ENCODE measurements around the gene ZFYVE28.
"Not testable (repeated sequence)": the region's sequence is repeated elsewhere in the genome, so short reads cannot be mapped to it uniquely, and the experiment has no call there.

ZFYVE28 gene

DNA sequence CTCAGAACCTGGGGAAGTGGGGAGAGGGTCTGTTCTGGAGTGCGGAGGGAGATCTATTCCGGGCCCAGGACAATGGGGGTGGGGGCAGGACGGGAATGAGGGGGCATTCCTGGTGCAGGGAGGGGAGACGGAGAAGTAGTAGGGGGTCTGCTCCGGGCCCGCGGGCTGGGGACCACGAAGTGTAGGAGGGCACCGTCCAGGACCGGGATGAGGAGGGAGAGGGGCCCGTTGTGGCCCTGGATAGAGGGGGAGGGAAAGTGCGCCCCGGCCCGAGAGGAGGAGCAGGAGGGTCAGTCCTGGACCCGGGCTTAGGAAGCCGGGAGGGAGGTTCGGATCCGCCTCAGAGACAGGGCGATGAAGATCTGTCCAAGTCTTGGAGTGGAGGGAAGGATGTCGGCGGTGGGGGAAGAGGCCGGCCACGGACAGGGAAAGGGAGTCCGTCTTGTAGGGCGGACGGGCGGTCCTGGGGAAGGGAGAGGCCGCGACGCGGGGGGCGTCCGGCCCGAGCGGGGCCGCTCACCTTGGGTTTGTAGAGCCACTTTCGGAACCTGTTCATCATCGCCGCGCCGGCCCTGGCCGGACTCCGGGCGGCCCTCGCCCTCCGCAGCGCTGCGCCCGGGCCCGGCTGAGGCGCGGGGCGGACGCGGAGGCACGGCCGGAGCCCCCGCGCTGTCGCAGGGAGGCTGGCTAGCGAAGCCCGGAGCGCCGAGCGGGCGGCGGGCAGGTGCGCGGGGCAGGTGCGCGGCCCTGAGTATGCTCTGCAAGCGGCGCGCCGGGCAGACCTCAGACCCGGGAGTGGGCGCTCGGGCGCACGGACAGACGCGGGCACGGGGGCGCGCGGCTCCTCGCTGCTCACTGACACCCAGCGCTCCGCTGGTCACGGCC lies at the start of gene ZFYVE28:
ZFYVE28 (minus strand) TSS at position 881 of the 885 bp plus-strand sequence; CDS start at position 559, 322 bp downstream.
- no peak for ATAC-seq
- DNase-seq = peak in 1 of 2 donors; percentile 20
- Mint-ChIP-seq H3K27ac (peak within 1 kb of the TSS; percentile 71 to 96), H3K27me3 (peaks cover 74% of the 10 kb centered on the region), H3K4me1 (peaks cover 48% of the 10 kb centered on the region), H3K9me3 (no peaks in the 10 kb centered on the region), H3K4me3 (peak within 1 kb of the TSS; percentile 92 to 93)

DNA sequence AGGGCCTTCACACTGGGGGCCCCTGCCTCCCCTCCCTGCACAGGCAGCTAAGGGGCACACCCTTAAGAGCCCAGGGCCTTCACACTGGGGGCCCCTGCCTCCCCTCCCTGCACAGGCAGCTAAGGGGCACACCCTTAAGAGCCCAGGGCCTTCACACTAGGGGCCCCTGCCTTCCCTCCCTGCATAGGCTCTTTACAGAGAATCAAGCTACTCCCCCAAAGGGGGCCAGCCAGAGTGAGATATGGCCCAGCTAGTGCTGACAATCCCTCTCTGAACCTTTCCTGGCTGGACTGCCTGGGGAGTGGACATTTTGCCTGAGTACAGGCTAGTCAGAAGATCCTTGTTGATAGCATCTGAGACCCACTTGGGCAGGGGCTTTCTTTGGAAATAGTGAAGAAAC lies 47.1 kb upstream of the ZFYVE28 start:
- not testable (repeated sequence) for H3K27ac Mint-ChIP-seq, H3K4me3 Mint-ChIP-seq, H3K9me3 Mint-ChIP-seq, ATAC-seq, DNase-seq
- Mint-ChIP-seq H3K27me3 (peaks cover 28% of the 10 kb centered on the region), H3K4me1 (peaks cover 39% of the 10 kb centered on the region)

DNA sequence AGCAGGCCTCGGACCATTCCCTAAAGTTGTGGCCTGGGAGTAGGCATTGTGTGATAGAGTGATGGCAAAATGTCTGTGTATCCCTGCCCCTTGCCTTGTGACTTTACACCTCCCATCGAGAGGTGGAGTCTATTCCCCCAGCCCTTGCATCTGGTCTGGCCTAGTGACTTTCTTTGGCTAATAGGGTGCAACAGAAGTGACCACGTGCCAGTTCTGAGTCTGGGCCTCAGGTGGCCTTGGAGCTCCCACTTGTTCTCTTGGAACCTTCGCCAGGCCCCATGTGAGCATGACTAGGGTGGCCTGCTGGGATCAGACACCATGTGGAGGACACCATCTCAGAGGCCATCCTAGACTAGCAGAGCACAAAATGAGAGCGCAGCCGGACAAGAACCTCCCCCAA lies 46.6 kb upstream of the ZFYVE28 start:
- ATAC-seq = no peak
- H3K4me3 Mint-ChIP-seq = no peak overlapping the region
- no peak for DNase-seq
- peaks cover 35% of the 10 kb centered on the region for H3K4me1 Mint-ChIP-seq
- no peak overlapping the region for H3K27ac Mint-ChIP-seq
- H3K9me3 Mint-ChIP-seq = no peaks in the 10 kb centered on the region
- H3K27me3 Mint-ChIP-seq = peaks cover 28% of the 10 kb centered on the region

DNA sequence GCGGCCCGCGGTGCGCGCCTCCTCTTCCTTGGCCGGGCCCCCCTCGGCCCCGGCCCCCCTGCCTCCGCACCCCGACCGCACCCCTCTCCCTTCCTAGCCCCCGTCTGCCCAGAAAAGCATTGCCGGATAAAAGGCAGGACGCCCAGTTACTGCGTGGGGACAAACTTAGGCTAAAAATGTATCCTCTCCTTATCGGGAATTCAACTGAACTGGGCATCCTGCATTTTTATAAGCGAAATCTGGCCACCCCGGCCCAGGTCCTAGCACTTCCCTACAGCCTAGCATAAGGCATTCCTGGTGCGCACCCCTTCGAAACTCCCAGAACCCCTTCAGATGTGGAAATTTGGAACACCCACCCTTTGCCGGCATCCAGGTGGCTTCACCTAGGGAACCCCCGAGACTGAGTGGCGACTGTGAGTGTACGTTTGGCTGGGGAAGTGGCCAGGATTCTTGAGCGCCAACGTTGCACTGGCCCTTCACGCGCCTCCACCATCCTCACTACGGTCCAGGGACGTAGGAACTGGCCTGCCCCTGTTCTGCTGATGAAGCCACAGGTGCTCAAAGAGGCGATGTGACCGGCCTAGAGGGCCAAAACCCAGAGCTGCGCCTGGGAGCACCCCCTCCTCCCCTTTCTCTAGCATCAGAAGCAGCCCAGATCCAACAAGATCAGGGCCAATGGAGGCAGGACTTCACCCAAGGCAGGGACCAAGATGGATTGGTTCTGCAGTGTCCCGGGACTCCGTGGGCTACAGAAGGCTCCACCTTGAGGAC lies 44.7 kb upstream of the ZFYVE28 start:
- no peak for DNase-seq
- Mint-ChIP-seq H3K4me1 (peaks cover 32% of the 10 kb centered on the region), H3K27me3 (peaks cover 28% of the 10 kb centered on the region), H3K9me3 (no peaks in the 10 kb centered on the region), H3K4me3 (peak overlapping the region; percentile 70 to 75), H3K27ac (no peak overlapping the region)
- no peak for ATAC-seq

DNA sequence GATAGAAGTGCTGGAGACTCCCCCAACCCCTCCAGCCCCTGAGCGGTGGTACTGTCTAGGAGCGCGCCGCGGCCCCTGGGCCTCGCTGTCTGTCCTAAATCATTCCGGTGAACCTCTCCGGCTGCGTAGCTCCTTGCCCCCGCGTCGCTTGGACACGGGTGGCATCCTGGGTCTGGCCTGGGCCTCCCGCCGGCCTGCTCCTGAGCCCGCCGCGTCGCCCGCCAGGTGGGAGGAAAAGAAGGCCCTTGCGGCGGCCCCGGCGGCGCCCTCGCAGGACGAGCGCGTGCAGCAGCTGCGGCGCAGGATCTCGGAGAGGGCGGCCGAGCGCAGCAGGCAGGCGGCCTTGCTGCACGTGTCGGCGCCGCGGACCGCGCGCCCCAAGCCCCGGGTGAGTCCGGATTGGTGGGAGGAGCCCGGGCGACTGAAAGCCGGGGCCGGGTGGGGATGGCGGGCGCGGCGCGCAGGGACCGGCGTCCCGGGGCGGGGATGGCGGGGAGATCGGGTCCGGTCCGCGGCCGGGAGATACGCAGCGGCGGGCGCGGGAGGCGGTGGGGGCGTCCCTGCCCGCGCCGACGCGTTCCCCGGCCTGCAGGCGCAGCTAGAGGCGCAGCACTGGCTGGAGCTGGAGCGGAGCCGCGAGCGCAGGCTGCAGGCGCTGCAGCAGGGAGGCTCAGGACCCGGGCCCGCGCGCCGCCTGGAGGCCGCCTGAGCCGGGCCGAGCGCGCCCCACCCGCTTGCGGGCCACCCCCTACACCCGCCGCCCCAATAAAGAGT lies 44.0 kb upstream of the ZFYVE28 start:
- peak overlapping the region; percentile 83 for H3K4me3 Mint-ChIP-seq
- peak; percentile 66 to 68 for DNase-seq
- no peaks in the 10 kb centered on the region for H3K9me3 Mint-ChIP-seq
- H3K4me1 Mint-ChIP-seq = peaks cover 25% of the 10 kb centered on the region
- H3K27me3 Mint-ChIP-seq = peaks cover 28% of the 10 kb centered on the region
- peak; percentile 95 for ATAC-seq
- no peak overlapping the region for H3K27ac Mint-ChIP-seq

DNA sequence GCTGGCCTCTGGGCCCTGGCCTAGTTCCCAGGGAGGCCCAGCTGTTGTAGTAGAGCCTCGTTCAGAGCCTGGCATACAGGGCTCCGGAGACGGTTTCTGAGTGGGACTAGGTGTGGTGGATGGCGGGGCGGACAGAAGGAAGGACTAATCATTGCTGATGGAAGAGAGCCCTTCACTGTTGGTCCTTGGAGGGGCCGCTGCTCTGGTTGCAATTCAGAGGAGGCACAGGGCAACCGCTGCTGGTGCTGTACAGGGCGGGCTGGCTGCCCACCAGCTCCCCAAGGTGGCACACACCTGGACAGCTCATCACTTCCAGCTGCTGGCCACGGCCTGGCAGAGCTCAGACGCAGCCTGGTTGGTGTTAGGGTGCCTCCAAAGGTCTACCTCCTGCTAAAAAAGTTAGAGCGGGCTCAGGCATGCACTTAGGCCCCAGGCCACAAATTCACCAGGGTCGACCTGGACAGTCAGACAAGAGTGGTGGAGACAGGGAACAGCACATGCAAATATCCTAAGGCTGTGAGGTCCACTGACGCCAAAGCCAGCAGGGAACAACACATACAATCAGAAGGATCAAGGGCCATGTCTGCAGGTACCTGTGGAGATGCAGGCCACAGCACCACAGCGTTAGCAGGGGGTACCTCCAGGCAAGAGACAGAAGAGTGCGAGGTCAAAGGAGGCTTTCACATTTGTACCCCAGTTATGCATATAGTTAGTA lies 43.0 kb upstream of the ZFYVE28 start:
- no peak overlapping the region for H3K27ac Mint-ChIP-seq
- no peak for ATAC-seq
- peaks cover 19% of the 10 kb centered on the region for H3K4me1 Mint-ChIP-seq
- no peak for DNase-seq
- H3K4me3 Mint-ChIP-seq = peak overlapping the region; percentile 83
- H3K27me3 Mint-ChIP-seq = peaks cover 28% of the 10 kb centered on the region
- no peaks in the 10 kb centered on the region for H3K9me3 Mint-ChIP-seq

DNA sequence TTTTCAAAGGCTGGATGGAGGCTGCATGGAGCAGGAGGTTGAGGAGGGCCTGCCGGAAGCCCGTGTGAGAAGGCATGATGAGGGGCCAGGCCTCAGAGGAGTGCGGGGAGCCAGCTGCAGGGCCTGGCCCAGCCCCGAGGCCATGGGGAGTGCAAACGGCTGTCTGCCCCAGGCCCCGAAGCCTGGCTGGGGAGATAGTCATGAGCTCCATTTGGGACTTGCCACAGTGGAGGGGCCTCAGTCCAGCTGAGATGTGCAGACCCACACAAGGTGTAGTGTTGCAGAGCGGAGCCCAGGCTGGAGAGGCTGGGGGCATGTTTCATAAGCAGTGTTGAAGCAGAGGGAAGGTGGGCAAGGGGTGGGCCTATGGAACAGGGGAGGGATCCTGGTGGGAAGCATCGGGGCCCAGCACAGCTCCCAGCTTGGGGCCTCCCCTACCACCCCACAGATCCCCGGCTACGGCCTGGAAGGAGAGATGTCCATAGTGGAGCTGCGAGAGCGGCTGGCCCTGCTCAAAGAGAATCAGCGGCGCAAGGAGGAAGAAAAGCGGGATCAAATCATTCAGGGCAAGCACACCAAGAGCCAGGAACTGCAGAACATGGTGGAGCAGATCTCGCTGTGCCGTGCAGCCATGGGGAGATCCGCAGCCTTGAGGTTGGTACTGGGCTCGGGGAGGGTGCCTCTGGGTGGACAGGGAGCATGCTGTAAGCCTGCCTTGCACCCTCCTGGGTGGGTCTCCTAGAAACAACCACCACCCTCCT lies 41.3 kb upstream of the ZFYVE28 start:
- Mint-ChIP-seq H3K9me3 (no peaks in the 10 kb centered on the region), H3K27me3 (peaks cover 28% of the 10 kb centered on the region), H3K4me3 (no peak overlapping the region), H3K27ac (no peak overlapping the region), H3K4me1 (peaks cover 19% of the 10 kb centered on the region)
- no peak for DNase-seq
- no peak for ATAC-seq

DNA sequence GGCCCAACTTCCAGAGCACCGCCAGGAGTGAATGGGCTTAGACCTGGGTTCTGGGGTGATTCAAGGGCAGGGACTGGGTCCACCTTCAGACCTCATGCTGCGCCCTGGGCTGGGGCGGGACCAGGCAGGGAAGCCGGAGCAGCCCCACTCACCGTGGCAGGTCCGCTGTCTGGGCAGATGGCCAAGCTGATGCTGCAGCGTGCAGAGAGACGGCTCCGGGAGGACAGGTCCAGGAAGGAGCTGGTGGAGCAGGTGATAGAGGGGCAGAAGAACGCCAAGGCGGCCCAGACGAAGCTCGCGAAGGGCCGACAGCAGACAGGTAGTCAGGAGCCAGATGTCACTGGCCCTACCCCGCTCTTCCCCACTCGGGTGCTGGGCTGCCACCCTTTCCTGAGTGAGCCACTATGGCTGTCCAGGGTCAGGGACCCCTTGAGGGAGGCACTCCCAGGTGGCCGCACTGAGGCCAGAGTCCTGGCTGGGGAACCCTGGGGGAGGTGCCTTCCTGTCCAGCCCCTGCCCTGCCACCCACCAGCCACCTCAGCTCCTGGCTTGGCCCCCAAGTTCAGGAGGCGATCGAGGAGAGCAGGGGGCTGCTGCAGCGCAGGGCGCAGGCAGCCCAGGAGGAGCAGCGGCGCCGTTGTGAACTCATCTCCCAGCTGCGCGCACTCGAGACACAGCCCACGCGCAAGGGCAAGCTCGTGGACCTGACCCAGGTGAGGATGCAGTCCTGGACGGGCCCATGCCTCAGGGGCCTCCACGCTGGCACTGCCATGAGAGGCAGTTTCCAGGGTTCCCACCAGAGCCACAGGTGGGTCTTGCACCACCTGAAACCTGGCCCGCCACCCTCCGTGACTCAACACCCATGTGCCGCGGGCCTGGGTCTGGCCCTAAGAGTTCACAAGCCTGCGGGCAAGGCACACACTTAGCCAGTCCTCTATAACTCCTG lies 40.4 kb upstream of the ZFYVE28 start:
- Mint-ChIP-seq H3K9me3 (no peaks in the 10 kb centered on the region), H3K4me1 (peaks cover 19% of the 10 kb centered on the region), H3K4me3 (no peak overlapping the region), H3K27me3 (peaks cover 25% of the 10 kb centered on the region), H3K27ac (no peak overlapping the region)
- no peak for ATAC-seq
- no peak for DNase-seq

DNA sequence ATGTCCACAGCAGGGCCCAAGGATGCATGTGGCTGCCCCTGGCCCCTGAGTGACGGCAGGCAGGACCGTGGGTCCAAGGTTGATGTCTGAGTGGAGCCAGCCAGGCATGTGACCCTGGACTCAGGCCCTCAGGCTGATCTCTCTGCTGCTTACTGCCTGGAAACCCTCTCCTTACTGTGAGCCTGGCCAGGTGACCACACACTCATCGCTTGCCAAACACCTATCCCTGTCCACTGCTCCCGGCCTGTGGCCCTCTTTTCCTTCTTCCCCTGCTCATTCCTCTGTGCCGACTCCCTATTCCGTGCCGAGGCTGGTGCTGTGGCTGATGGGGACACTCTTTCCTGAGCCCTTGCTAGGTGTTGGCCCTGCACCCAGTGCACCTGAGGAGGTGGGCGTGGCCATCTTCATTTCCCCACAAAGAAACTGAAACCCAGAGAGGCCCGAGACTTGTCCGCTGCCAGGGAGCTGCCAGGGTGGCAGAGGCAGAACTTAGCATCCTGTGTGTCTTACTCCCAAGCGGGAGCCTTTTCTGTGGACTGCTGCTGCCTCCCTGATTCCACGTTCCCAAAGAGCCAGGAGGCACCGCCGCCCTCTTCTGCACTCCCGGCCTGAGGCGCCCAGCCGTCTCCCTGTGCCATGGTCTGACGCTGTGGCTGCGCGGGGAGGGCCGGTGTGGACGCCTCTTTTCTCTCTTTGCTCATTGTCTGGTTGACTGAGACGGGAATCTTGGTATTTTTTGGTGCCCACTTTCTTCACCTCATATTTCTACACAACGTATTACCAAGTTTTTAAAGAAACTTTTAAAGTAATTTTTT lies 39.2 kb upstream of the ZFYVE28 start:
- H3K27ac Mint-ChIP-seq = no peak overlapping the region
- DNase-seq (no peak), ATAC-seq (no peak)
- H3K9me3 Mint-ChIP-seq = no peaks in the 10 kb centered on the region
- peaks cover 15% of the 10 kb centered on the region for H3K27me3 Mint-ChIP-seq
- H3K4me1 Mint-ChIP-seq = peaks cover 11% of the 10 kb centered on the region
- H3K4me3 Mint-ChIP-seq = no peak overlapping the region

DNA sequence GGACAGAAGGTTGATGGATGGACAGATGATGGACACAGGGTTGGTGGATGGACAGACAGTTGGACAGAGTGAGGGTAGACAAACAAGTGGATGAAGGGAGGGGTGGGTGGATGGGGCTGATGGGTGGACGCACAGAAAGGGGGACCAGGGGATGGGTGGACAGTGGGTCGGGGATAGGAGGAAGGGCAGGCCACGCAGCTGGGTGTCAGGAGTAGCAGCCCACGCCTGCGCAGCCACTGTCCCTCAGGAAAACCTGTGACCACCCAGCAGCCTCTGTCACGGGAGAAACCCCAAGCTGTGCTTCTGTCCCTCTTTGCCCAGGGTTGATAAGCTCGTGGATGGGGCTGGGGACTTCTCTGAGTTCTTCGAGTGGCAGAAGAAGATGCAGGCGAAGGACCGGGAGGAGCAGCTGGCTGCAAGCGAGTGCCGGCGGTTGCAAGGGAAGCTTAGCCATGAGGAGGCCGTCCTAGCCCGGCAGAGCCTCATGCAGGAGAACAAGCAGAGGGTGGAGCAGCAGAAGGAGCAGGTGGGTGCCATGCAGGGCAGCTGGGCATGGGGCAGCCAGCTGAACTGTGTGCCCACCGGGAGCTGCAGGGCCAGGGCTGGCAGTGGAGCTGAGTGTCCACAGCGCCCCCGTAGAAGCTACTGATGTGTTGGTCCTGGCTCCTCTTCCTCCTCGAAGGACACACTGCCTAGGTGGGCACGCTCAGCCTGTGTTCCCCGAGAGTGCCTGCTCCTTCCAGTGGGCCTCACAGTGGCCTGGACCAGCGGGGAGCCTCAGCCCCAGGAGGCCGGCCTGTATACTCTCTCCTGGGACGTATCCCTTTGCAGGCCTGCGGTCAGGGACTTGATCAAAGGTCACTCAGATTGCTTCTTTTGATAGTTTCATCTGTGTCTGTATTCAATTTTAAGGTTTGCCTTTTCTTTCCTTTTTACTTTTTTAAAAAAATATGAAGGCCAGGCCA lies 33.7 kb upstream of the ZFYVE28 start:
- no peaks in the 10 kb centered on the region for H3K4me1 Mint-ChIP-seq
- ATAC-seq (no peak), DNase-seq (no peak)
- H3K4me3 Mint-ChIP-seq = no peak overlapping the region
- no peak overlapping the region for H3K27ac Mint-ChIP-seq
- H3K9me3 Mint-ChIP-seq = no peaks in the 10 kb centered on the region
- no peaks in the 10 kb centered on the region for H3K27me3 Mint-ChIP-seq

DNA sequence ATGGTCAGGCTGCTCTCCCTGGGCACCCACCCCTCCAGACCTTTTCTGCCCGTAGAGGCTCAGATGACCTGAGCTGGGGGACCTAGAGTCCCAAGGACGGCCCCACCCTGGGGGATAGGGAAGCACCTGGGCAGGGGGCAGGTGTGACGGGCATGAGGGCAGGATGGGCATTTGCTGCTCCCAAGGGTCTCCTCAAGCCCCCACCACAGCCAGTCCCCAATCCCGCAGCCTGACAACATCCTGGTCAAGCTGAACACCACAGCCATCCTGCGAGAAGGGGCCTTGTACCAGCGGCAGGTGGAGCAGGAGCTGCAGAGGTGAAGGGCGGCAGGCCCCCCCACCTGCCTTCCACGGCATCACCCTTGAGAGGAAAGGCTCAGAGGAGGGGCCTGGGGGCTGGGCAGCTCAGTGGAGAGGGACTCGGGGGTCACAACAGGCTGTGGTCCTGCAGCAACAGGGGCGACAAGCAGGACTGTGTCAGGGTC lies 32.6 kb upstream of the ZFYVE28 start:
- H3K4me1 Mint-ChIP-seq = no peaks in the 10 kb centered on the region

More for the DNA sequence above, 32.6 kb upstream of the ZFYVE28 start:
- Mint-ChIP-seq H3K27ac (no peak overlapping the region), H3K4me3 (no peak overlapping the region), H3K9me3 (no peaks in the 10 kb centered on the region), H3K27me3 (no peaks in the 10 kb centered on the region)
- ATAC-seq (peak; percentile 37), DNase-seq (no peak)

All from stimulated activated naive CD8-positive, alpha-beta T cell treated with anti-CD3 and anti-CD28 coated beads, Interleukin-15, amount 100 ng/mL, for 72 hours (primary cell).